K562 (cell line): ENCODE data around the gene NDUFB5. TPM values are rescaled to one million over a fixed set of nuclear protein-coding genes. Genes with fewer than 3 reads are reported as not detected.

Experiments
- BRD4 ChIP-seq: fragments of 200-600 bp; sonication (generic); IDR thresholded peaks from 2 replicates; pipeline ENCODE4 v1.6.1; 2017; ENCODE audit warnings: inconsistent platforms
- CC2D1A ChIP-seq: fragments of 450-650 bp; IDR thresholded peaks from 2 replicates; pipeline ENCODE4 v1.6.1; 2017; ENCODE audit warnings: mild to moderate bottlenecking
- ELF4 ChIP-seq: fragments of 450-650 bp; formaldehyde crosslinking; IDR thresholded peaks from 2 replicates; pipeline ENCODE4 v1.4.0; 2022; ENCODE audit warnings: missing genetic modification characterization
- FOS ChIP-seq: IDR thresholded peaks from 3 replicates; pipeline ENCODE4 v1.6.1; 2011; ENCODE audit not compliant: insufficient read length; ENCODE audit errors: extremely low read depth
- GMEB1 ChIP-seq: fragments of 250-450 bp; sonication (Bioruptor Pico); IDR thresholded peaks from 2 replicates; pipeline ENCODE4 v1.4.0; 2020; ENCODE audit warnings: mild to moderate bottlenecking
- HOMEZ ChIP-seq: fragments of 250-450 bp; sonication (Bioruptor Pico); IDR thresholded peaks from 2 replicates; pipeline ENCODE4 v1.4.0; 2020; ENCODE audit warnings: mild to moderate bottlenecking, moderate library complexity
- JUND ChIP-seq, 2 experiments: IDR thresholded peaks; 2 replicates in 1 of 2; 3 replicates in 1 of 2; pipeline ENCODE4 v1.6.1; 2011; ENCODE audit warnings: borderline replicate concordance in 2 of 2, low read depth in 2 of 2, low read length in 2 of 2, improper control_type of control experiment in 1 of 2, missing biosample characterization in 1 of 2, missing genetic modification characterization in 1 of 2, missing genetic modification reagents in 1 of 2
- KLF6 ChIP-seq: fragments of 250-450 bp; sonication (Bioruptor Pico); IDR thresholded peaks from 2 replicates; pipeline ENCODE4 v1.4.0; 2020; ENCODE audit warnings: mild to moderate bottlenecking, moderate library complexity, borderline replicate concordance
- MLLT1 ChIP-seq, 2 experiments: fragments of 450-650 bp; IDR thresholded peaks; 2 replicates each; pipeline ENCODE4 v1.6.1; 2016
- MYBL2 ChIP-seq, 2 experiments: fragments of 450-650 bp in 1 of 2; sonication (generic) in 1 of 2; formaldehyde crosslinking in 1 of 2; IDR thresholded peaks; 2 replicates each; pipeline versions ENCODE4 v1.6.1 to v1.8.1; 2017 to 2022; ENCODE audit warnings: borderline replicate concordance in 1 of 2, inconsistent platforms in 1 of 2, low read depth in 1 of 2, mild to moderate bottlenecking in 1 of 2, missing genetic modification reagents in 1 of 2, moderate library complexity in 1 of 2
- NRF1 ChIP-seq, 2 experiments: fragments of 450-650 bp; IDR thresholded peaks in 1 of 2; conservative IDR thresholded peaks in 1 of 2; 2 replicates each; pipeline ENCODE4 v1.6.1; 2014; ENCODE audit warnings: mild to moderate bottlenecking in 2 of 2
- PHF20 ChIP-seq: fragments of 450-650 bp; IDR thresholded peaks from 2 replicates; pipeline ENCODE4 v1.6.1; 2018; ENCODE audit not compliant: partially characterized antibody
- RAD21 ChIP-seq, 2 experiments: fragments of 250-450 bp in 1 of 2; fragments of 450-650 bp in 1 of 2; sonication (Bioruptor Pico) in 1 of 2; formaldehyde crosslinking in 1 of 2; IDR thresholded peaks in 1 of 2; conservative IDR thresholded peaks in 1 of 2; 2 replicates each; pipeline versions ENCODE4 v1.4.0 to v1.8.0; 2020 to 2022; ENCODE audit warnings: mild to moderate bottlenecking in 2 of 2, moderate library complexity in 1 of 2
- STAG1 ChIP-seq: sonication (generic); formaldehyde crosslinking; IDR thresholded peaks from 2 replicates; pipeline ENCODE4 v1.5.0; 2020; ENCODE audit warnings: missing genetic modification reagents, borderline replicate concordance
- ZNF143 ChIP-seq: sonication (generic); formaldehyde crosslinking; IDR thresholded peaks from 2 replicates; pipeline ENCODE4 v1.9.0; 2022; ENCODE audit warnings: mild to moderate bottlenecking, missing genetic modification reagents
- ZNF253 ChIP-seq: fragments of 250-450 bp; sonication (Bioruptor Pico); conservative IDR thresholded peaks from 2 replicates; pipeline ENCODE4 v1.6.1; 2021; ENCODE audit warnings: mild to moderate bottlenecking
- ZNF592 ChIP-seq: fragments of 450-650 bp; IDR thresholded peaks from 2 replicates; pipeline ENCODE4 v1.6.1; 2017; ENCODE audit warnings: antibody characterized with exemption, mild to moderate bottlenecking
- polyA plus RNA-seq, 8 experiments: library from polyadenylated mRNA; depleted of rRNA in 4 of 8; stranded (reverse) in 5 of 8; unstranded in 3 of 8; fragments of >200 nt; fragmentation: Nextera tagmentation in 2 of 8; fragmentation: Illumina TruSeq in 1 of 8; extraction: Ambion mirVana in 2 of 8; extraction: Trizol in 1 of 8; gene quantifications; 2 replicates each; pipeline versions ENCODE4 v1.2.1 to v1.2.3, GENCODE V29; 2011 to 2014; ENCODE audit warnings: inconsistent platforms in 1 of 8, missing spikeins in 1 of 8
- total RNA-seq, 7 experiments: library from RNA; depleted of rRNA in 6 of 7; stranded (reverse); fragments of >200 nt in 6 of 7; fragmentation: Illumina TruSeq in 2 of 7; extraction: Trizol in 2 of 7; gene quantifications; 2 replicates each; pipeline versions ENCODE4 v1.2.1 to v1.2.3, GENCODE V29; 2011 to 2021; ENCODE audit warnings: low replicate concordance in 1 of 7

The NDUFB5 gene
- total and polyA plus RNA-seq, 9 of the 15 experiments (the other 6 are each of a cell fraction or from before 2014, with no cell fraction given) = 128 to 466 (median 176) TPM

- TF ChIP-seq JUND (IDR thresholded peaks at IDR 0.05; ENCODE audit: borderline replicate concordance, low read depth, low read length) (0 out of 2 replicates have a peak, but pooled peaks have one; percentile 13), JUND (tag; IDR thresholded peaks at IDR 0.05; ENCODE audit: borderline replicate concordance, low read depth, low read length) (no peak), FOS (peak; percentile 99), MLLT1 (IDR thresholded peaks at IDR 0.05) (peak; percentile 22 to 98; a peak in 3 of 4 replicates), ZNF592 (no peak), STAG1 (CRISPR knock-in tag) (no peak), ZNF253 (CRISPR knock-in tag) (no peak), BRD4 (no peak), RAD21 (CRISPR knock-in tag; conservative IDR thresholded peaks at IDR 0.05 in 1 of 2, IDR thresholded peaks at IDR 0.05 in 1 of 2) (no peak), MYBL2 (IDR thresholded peaks at IDR 0.05; ENCODE audit: low read depth) (peak; percentile 73), MYBL2 (CRISPR knock-in tag; IDR thresholded peaks at IDR 0.05; ENCODE audit: borderline replicate concordance) (no peak), ZNF143 (CRISPR knock-in tag) (no peak), KLF6 (CRISPR knock-in tag) (no peak), ELF4 (CRISPR knock-in tag) (no peak), GMEB1 (CRISPR knock-in tag) (no peak), PHF20 (peak; percentile 74), NRF1 (conservative IDR thresholded peaks at IDR 0.05 in 1 of 2, IDR thresholded peaks at IDR 0.05 in 1 of 2) (peak; percentile 68 to 77), CC2D1A (0 out of 2 replicates have a peak, but pooled peaks have one; percentile 47), HOMEZ (CRISPR knock-in tag) (no peak)
Observed at GRCh38 chr3:179562591-179563270, 41.9 kb upstream of the NDUFB5 start, which contains the start of gene ACTL6A (continued).
